Spleen (tissue), 11 donors: ENCODE data around the gene GCM1. TPM values are rescaled to one million over a fixed set of nuclear protein-coding genes. Genes with fewer than 3 reads are reported as not detected.

Source experiments
- DNase-seq: peaks from one replicate; pipeline ENCODE4 v3.0.0-alpha.2; 2020
- H3K27ac ChIP-seq, 8 donors: fragments of 200-600 bp; sonication (generic) in 7 of 8; 1 replicate in 4 of 8; 2 replicates in 4 of 8; pipeline versions ENCODE4 v1.5.0 to v1.8.0; 2016 to 2021; ENCODE audit warnings: inconsistent platforms in 4 of 8, mild to moderate bottlenecking in 4 of 8, moderate library complexity in 1 of 8
- H3K27me3 ChIP-seq, 7 donors: fragments of 200-600 bp; sonication (generic) in 6 of 7; replicated peaks in 1 of 7; 1 replicate in 4 of 7; 2 replicates in 3 of 7; pipeline versions ENCODE4 v1.5.0 to v1.8.0; 2016 to 2021; ENCODE audit warnings: inconsistent platforms in 3 of 7, mild to moderate bottlenecking in 1 of 7
- H3K36me3 ChIP-seq, 6 donors: fragments of 200-600 bp; sonication (generic) in 5 of 6; 1 replicate in 4 of 6; 2 replicates in 2 of 6; pipeline versions ENCODE4 v1.5.0 to v1.8.0; 2016 to 2021; ENCODE audit warnings: inconsistent platforms in 2 of 6
- H3K4me1 ChIP-seq, 6 donors: fragments of 200-600 bp; sonication (generic) in 5 of 6; 1 replicate in 3 of 6; 2 replicates in 3 of 6; pipeline versions ENCODE4 v1.5.0 to v1.8.0; 2016 to 2021; ENCODE audit warnings: inconsistent platforms in 3 of 6
- H3K4me3 ChIP-seq, 8 donors: fragments of 200-600 bp; sonication (generic) in 7 of 8; 1 replicate in 4 of 8; 2 replicates in 4 of 8; pipeline versions ENCODE4 v1.5.0 to v1.8.0; 2016 to 2021; ENCODE audit warnings: inconsistent platforms in 4 of 8, mild to moderate bottlenecking in 4 of 8, moderate library complexity in 2 of 8
- H3K9me3 ChIP-seq, 8 donors: fragments of 200-600 bp; sonication (generic) in 7 of 8; 1 replicate in 4 of 8; 2 replicates in 4 of 8; pipeline versions ENCODE4 v1.5.0 to v1.8.0; 2016 to 2021; ENCODE audit warnings: inconsistent platforms in 4 of 8
- CTCF ChIP-seq, 11 experiments: fragments of 200-600 bp in 7 of 11; fragments of 450-650 bp in 4 of 11; sonication (generic) in 4 of 11; IDR thresholded peaks in 8 of 11; conservative IDR thresholded peaks in 3 of 11; 1 replicate in 7 of 11; 2 replicates in 4 of 11; pipeline versions ENCODE4 v1.4.0 to v1.8.0; 2016 to 2021; ENCODE audit warnings: antibody characterized with exemption in 11 of 11, inconsistent platforms in 4 of 11, mild to moderate bottlenecking in 1 of 11
- POLR2A ChIP-seq, 3 donors: fragments of 450-650 bp; IDR thresholded peaks; one replicate each; pipeline ENCODE4 v1.5.1; 2017; ENCODE audit warnings: antibody characterized with exemption in 3 of 3, mild to moderate bottlenecking in 1 of 3
- POLR2AphosphoS5 ChIP-seq, 3 donors: sonication (generic); formaldehyde crosslinking; IDR thresholded peaks; one replicate each; pipeline ENCODE4 v1.5.1; 2017; ENCODE audit warnings: antibody characterized with exemption in 3 of 3
- WGBS, 5 donors: extraction: QIAGEN DNeasy Blood & Tissue Kit in 3 of 5; methylation state at CpG; one replicate each; pipeline versions ENCODE4 v1.1.5 to v1.1.7; 2013 to 2018; 5-methylcytosine and 5-hydroxymethylcytosine counted together
- intact Hi-C: fragments of 100-400 bp; cut with DNase I; formaldehyde crosslinking; loops from one replicate; pipeline ENCODE4 v1.15.0; 2023; ENCODE audit warnings: low total_unique reads
- polyA plus RNA-seq, 3 donors: library from polyadenylated mRNA; stranded (reverse); fragments of 200-250 nt; gene quantifications; one replicate each; pipeline ENCODE4 v1.2.1, GENCODE V29; 2013
- total RNA-seq, 7 donors: library from RNA; depleted of rRNA in 3 of 7; stranded (reverse); fragments of >200 nt in 3 of 7; fragmentation: NEBNext Ultra II Directional in 4 of 7; extraction: Animal tissue kit (Norgen Biotek cat#: 25700) in 4 of 7; gene quantifications; one replicate each; pipeline versions ENCODE4 v1.1.0 to v1.2.1, GENCODE V29; 2016 to 2021
- donor health status: healthy with polysubstance abuse.
- donor health status: DM: no; HTN: no; CAD: no; lungs with moderate emphysema.
- donor health status: DM: no; HTN: no; CAD: no.
- donor health status: Bipolar disorder and iron deficiency.
- donor health status: healthy.
- donor health status: DM: no; HTN: no; CAD: no.
- donor health status: DM: yes; HTN: yes; CAD: no.

Gene GCM1
- total and polyA plus RNA-seq, 10 donors = 0.05 to 1.9 (median 0.22) TPM; not detected in 1

GRCh38 chr6:53095716-53096115 lies 52.9 kb downstream of the GCM1 start:
- DNase-seq = no peak
- Histone ChIP-seq H3K27ac (no peak overlapping the region), H3K4me1 (no peaks in the 10 kb centered on the region), H3K4me3 (no peak overlapping the region), H3K36me3 (peaks cover 3 to 100% (median 89%) of the 10 kb centered on the region in 6 donors), H3K27me3 (no peaks in the 10 kb centered on the region), H3K9me3 (no peaks in the 10 kb centered on the region)
- WGBS, 5 donors = 66 to 86% (median 76%) methylated on average over 1 of the region's 1 CpG
- intact Hi-C loops = no loop called here
- TF ChIP-seq POLR2A (IDR thresholded peaks at IDR 0.05) = no peak
- no peak for TF ChIP-seq CTCF (IDR thresholded peaks at IDR 0.05 in 8 of 11, conservative IDR thresholded peaks at IDR 0.05 in 3 of 11)
- TF ChIP-seq POLR2AphosphoS5 (IDR thresholded peaks at IDR 0.05) = no peak

DNA sequence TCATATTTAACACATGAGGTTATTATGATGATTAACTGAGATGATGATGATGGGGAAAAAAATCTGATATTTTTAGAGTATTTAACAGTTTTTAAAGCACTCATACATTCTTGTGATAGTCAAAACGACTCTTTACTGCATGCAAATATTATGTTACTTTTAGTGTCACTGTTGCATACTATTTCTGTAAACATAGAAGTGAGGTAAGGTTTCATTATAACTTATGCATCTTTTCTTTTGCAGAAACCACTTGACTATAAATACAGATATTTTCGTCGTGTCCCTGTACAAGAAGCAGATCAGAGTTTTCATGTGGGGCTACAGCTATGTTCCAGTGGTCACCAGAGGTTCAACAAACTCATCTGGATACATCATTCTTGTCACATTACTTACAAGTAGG lies 53.4 kb downstream of the GCM1 start:
- WGBS, 5 donors = 71 to 89% (median 85%) methylated on average over 3 of the region's 3 CpGs
- intact Hi-C loops = no loop called here
- H3K36me3 ChIP-seq = peaks cover 3 to 100% (median 89%) of the 10 kb centered on the region in 6 donors
- TF ChIP-seq POLR2A (IDR thresholded peaks at IDR 0.05) (no peak), CTCF (IDR thresholded peaks at IDR 0.05 in 8 of 11, conservative IDR thresholded peaks at IDR 0.05 in 3 of 11) (no peak), POLR2AphosphoS5 (IDR thresholded peaks at IDR 0.05) (no peak)
- H3K27ac ChIP-seq = no peak overlapping the region
- H3K27me3 ChIP-seq = no peaks in the 10 kb centered on the region
- H3K4me1 ChIP-seq = no peaks in the 10 kb centered on the region
- no peak for DNase-seq
- H3K9me3 ChIP-seq = no peaks in the 10 kb centered on the region
- H3K4me3 ChIP-seq = no peak overlapping the region

- DNase-seq = no peak
- peaks cover 0 to 100% (median 92%) of the 10 kb centered on the region in 6 donors for H3K36me3 ChIP-seq
- intact Hi-C loops = no loop called here
- H3K27me3 ChIP-seq = no peaks in the 10 kb centered on the region
- H3K4me3 ChIP-seq = no peak overlapping the region
- 87 to 99% (median 95%) methylated on average over 2 of the region's 2 CpGs for WGBS, 5 donors
- no peaks in the 10 kb centered on the region for H3K4me1 ChIP-seq
- H3K9me3 ChIP-seq = no peaks in the 10 kb centered on the region
- no peak for TF ChIP-seq POLR2A (IDR thresholded peaks at IDR 0.05)
- TF ChIP-seq POLR2AphosphoS5 (IDR thresholded peaks at IDR 0.05) = no peak
- no peak for TF ChIP-seq CTCF (IDR thresholded peaks at IDR 0.05 in 8 of 11, conservative IDR thresholded peaks at IDR 0.05 in 3 of 11)
- no peak overlapping the region for H3K27ac ChIP-seq
Measured at GRCh38 chr6:53090576-53090975, 58.1 kb downstream of the GCM1 start.

GRCh38 chr6:53089948-53090347 lies 58.7 kb downstream of the GCM1 start:
- TF ChIP-seq POLR2A (IDR thresholded peaks at IDR 0.05) = no peak
- no peak for TF ChIP-seq POLR2AphosphoS5 (IDR thresholded peaks at IDR 0.05)
- TF ChIP-seq CTCF (IDR thresholded peaks at IDR 0.05 in 8 of 11, conservative IDR thresholded peaks at IDR 0.05 in 3 of 11) = no peak
- peaks cover 0 to 100% (median 90%) of the 10 kb centered on the region in 6 donors for H3K36me3 ChIP-seq
- intact Hi-C loops = no loop called here

More at GRCh38 chr6:53089948-53090347, 58.7 kb downstream of the GCM1 start:
- Histone ChIP-seq H3K4me1 (no peaks in the 10 kb centered on the region), H3K27me3 (no peaks in the 10 kb centered on the region), H3K9me3 (no peaks in the 10 kb centered on the region), H3K27ac (no peak overlapping the region), H3K4me3 (no peak overlapping the region)
- DNase-seq = no peak
